HL-60 (cell line): ENCODE data around the gene CPT1B.

Source experiments
- CTCF ChIP-seq: IDR thresholded peaks from one replicate; pipeline ENCODE4 v1.5.1; 2011; ENCODE audit warnings: low read length, control low read depth, inconsistent platforms; ENCODE audit not compliant: insufficient read depth
- GABPA ChIP-seq: IDR thresholded peaks from 2 replicates; pipeline ENCODE4 v1.6.1; 2012; ENCODE audit warnings: low read depth
- POLR2AphosphoS5 ChIP-seq: IDR thresholded peaks from 2 replicates; pipeline ENCODE4 v1.6.1; 2012; ENCODE audit warnings: low read depth
- REST ChIP-seq: IDR thresholded peaks from 2 replicates; pipeline ENCODE4 v1.6.1; 2012; ENCODE audit warnings: low read depth; ENCODE audit not compliant: insufficient replicate concordance

DNA sequence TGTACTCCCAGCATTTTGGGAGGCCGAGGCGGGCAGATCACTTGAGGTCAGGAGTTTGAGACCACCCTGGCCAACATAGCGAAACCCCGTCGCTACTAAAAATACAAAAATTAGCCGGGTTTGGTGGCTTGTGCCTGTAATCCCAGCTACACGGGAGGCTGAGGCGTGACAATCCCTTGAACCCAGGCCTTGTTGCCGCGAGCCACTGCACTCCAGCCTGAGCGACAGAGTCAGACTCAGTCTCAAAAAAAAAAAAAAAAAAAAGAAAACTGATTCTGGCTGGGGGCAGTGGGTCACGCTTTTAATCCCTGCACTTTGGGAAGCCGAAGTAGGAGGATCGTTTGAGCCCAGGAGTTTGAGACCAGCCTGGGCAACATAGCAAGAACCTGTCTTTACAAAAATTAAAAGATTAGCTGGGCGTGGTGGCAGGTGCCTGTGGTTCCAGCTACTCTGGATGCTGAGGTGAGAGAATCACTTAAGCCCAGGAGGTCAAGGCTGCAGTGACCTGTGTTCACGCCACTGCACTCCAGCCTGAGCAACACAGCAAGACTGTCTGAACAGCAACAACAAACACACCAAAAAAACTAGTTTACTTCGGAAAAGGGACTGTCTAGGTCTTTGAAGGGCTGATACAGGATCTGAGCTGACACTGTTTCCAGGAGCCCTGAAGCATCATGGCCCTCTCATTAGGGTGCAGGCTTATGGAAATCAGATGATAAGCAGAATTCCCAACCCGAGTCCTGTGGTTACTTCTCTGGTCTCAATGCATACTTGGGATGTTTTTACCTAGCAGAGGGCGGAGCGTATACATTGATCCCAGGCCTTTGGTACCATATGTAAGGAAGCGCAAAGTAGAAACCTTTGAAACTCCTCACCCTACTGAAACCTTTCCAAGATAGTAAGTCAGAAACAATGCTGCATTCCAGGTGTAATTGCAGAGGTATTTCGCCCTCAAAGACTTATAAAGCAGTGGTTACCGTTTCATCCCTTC is 6.2 kb upstream of the CPT1B start:
- TF ChIP-seq CTCF (no peak), REST (no peak), POLR2AphosphoS5 (no peak), GABPA (no peak)
